Islet precursor cell (in vitro differentiated cells): Measurements from ENCODE around the gene ZSWIM5.
A peak's percentile ranks its signal among the peaks of the same experiment; 100 is the strongest.
"Not testable (repeated sequence)": the region's sequence is repeated elsewhere in the genome, so short reads cannot be mapped to it uniquely, and the experiment has no call there.

Source experiments
- DNase-seq: peaks from one replicate; pipeline ENCODE4 v3.0.0-alpha.2; 2018

Gene ZSWIM5

DNA sequence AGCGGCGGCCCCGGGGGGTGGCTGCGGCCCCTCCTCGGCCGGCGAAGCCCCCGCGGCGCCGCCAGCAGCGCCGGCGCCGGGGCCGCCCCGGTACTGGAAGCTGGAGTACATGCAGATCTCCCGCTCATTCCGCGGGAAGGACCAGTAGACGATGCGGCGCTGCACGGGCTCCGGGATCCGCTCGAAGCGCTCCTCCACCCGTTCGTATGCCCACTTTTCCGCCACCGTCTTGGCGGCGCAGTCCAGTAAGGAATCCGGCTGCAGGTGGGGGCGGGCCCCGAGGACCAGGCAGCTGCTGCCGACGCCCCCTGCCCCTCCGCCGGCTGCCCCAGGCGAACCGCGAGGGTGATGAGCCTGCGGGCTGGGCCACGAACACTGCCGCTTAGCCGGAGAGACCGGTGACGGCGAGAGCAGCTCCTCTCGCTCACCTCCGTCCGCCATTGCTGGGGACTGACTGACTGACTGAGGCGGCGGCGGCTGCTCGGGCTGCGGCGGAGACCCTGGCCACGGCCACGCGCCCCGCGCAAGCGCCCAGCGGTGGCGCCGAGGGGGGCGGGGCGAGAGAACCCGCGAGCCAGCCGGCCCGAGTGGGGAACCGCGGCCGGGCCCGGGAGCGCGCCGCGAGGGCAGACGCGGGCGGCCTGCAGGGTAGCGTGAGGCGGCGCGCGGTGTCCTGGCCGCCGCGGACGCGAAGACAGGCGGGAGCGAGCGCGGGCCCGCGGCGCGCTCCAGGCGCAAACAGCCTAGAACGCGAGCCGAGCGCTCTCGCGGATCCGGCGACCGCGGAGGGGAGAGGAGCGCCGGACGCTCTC lies at the start of gene ZSWIM5:
ZSWIM5 (minus strand) TSS at position 696 of the 812 bp plus-strand sequence; CDS start at position 441, 255 bp downstream.
- DNase-seq: peak; percentile 78

- DNase-seq: no peak
These were observed 48.1 kb upstream of the ZSWIM5 start for GRCh38 chr1:45254490-45254889.

GRCh38 chr1:45250544-45250943 lies 44.1 kb upstream of the ZSWIM5 start:
- DNase-seq: no peak

- not testable (repeated sequence) for DNase-seq
These were observed 41.6 kb upstream of the ZSWIM5 start for GRCh38 chr1:45248004-45248403.

- DNase-seq: no peak
These were observed 40.4 kb upstream of the ZSWIM5 start for GRCh38 chr1:45246760-45247159.

- DNase-seq: not testable (repeated sequence)
These were observed 40.0 kb upstream of the ZSWIM5 start for GRCh38 chr1:45246359-45246758.

GRCh38 chr1:45244660-45245059 lies 38.3 kb upstream of the ZSWIM5 start:
- no peak for DNase-seq

- no peak for DNase-seq
These were observed 37.3 kb upstream of the ZSWIM5 start for GRCh38 chr1:45243476-45244343.

DNA sequence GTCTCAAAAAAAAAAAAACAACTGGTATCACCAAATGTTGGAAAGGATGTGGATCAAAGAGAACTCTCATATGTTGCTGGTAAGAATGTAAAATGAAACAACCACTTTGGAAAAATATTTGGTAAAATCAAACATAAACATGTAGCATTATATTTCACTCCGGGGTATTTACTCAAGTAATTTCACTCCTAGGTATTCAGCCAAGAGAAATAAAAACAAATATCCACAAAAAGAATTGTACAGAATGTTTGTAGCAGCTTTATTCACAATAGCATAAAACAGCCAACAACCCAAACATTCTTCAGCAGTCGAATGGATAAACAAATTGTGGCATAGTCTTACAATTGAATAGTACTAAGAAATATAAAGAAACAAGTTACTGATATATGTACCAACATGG lies 32.4 kb upstream of the ZSWIM5 start:
- DNase-seq: no peak

DNA sequence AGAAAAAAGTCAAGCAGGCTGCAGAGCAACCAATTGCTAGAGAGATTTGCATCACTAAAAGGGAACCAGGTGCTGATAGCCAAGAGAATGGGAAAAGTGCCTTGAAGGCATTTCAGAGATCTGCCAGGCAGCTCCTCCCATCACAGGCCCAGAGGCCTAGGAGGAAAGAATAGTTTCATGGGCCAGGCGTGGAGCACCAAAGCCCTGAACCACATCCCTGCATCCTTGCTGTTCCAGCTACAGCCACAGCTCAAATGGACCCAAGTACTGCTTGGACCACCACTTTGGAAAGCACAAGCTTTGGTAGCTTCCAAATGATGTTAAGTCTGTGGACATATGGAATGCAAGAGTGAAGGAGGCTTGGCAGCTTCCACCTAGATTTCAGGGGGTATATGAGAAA lies 29.7 kb upstream of the ZSWIM5 start:
- no peak for DNase-seq

- DNase-seq: no peak
These were observed 24.1 kb upstream of the ZSWIM5 start for GRCh38 chr1:45230537-45230936.

DNA sequence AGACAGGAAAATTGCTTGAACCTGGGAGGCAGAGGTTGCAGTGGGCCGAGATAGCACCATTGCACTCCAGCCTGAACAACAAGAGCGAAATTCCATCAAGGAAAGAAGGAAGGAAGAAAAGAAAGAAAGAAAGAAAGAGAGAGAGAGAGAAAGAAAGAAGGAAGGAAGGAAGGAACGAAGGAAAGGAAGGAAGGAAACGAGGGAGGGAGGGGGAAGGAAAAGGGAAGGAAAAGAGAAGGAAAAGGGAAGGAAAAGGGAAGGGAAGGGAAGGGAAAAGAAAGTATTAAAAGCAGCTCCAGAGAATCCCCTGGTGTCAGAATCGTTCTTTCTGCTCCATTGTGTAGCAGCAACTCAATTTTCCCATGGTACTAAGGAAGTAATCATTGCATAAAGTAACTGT lies 19.2 kb upstream of the ZSWIM5 start:
- DNase-seq: no peak

- not testable (repeated sequence) for DNase-seq
These were observed 17.3 kb upstream of the ZSWIM5 start for GRCh38 chr1:45223710-45224109.

- no peak for DNase-seq
These were observed 15.3 kb upstream of the ZSWIM5 start for GRCh38 chr1:45221716-45222115.

GRCh38 chr1:45216861-45217260 lies 10.5 kb upstream of the ZSWIM5 start:
- DNase-seq: no peak

- DNase-seq: no peak
These were observed 9.8 kb upstream of the ZSWIM5 start for GRCh38 chr1:45216200-45216541.

DNA sequence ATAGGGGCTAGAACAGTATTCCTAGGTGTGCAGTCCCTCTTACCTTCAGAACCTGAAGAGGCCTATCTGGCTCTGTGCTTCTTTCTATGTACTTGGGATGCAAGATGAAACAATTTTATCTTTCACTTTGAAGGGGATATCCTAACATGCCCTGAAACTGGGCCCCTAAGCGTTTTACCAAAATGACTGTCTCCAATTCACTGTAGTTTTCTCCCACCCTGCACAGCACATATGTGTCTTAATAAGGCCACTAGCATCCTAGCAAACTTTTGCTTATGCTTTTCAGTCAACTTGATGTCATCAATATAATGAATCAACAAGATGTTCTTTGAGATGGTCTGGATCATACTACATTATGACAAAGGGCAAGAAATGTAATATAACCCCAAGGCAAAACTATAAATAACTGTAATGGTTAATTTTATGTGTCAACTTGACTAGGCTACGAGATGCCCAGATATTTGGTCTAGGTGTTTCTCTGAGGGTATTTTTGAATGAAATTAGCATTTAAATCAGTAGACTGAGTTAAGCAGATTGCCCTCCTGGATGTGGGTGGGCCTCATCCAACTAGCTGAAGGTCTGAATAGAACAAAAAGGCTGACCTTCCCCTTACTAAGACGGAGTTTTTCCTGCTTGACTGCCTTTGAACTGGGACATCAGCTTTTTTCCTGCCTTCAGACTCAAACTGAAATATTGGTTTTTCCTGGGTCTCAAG lies 9.2 kb upstream of the ZSWIM5 start:
- no peak for DNase-seq

DNA sequence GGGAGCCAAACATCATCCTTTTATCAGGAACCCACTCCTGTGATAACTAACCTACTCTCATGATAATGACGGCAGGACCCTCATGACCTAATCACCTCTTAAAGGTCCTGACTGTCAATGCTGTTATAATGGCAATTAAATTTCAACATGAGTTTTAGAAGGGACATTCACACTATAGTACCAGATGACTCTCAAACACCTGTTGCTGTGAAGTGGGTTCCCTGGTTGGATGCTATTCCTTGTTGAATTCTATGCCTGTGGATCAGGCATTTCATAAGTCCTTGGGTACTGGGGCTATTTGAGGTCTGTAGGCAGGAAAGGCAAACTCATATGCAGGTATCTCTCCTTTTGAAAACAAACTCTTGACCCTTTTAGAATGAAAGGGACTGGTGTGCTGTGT lies 7.5 kb upstream of the ZSWIM5 start:
- DNase-seq: no peak

DNA sequence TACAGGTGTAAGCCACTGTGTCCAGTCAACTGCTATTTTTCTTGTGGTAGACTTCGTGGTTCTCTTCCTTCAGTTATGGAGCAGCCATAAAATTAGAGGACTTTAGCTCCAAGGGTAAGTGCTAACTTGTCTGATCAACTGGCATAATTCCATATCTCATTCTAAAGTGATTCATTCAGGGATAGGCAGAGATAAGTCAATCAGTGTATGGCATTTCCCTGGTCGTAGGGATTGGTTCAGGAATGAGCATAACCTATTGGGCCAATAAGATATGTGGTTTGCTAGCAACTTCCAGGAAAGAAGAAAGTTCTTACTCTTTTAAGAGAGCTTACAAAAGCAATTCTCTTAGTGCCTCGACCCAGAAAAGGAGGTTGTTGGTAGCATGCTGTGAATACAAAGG lies 4.7 kb upstream of the ZSWIM5 start:
- DNase-seq: no peak

DNA sequence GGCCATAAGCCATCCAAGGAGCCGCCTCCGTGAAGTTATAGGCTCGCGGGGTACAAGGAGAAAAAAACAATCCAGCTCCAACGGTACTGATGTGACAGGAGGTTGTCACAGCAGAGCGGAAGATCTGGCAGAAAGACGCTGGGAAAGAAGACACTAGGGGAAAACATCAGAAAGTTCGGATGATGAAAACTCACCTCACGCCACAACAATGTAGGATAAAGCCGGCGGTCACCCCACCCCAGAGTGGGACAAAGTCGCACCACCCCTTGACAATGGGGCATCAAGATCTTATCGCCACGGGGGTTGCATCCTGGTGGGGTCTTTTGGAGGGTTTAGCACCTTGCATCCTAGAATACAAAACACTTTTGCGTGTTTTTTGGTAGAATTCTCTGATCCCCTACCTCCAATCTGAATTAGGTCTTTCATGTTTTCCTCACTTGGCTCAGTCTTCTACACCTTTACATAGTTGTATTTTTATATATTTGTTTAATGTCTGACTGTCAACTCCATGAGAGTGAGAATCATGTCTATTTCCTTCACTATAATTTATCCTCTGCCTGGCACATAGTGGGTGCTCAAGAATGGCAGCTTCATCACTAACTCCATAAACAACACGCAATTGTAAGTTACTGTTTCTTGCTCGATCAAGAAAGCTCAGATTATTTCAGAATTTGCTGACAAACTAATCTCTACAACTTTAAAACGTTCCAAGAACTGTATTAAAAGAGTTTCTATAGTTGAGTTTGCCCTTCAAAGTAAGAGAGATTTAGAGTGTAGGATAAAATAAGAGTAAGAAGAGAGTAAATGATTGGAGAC lies 611 bp upstream of the ZSWIM5 start:
- no peak for DNase-seq

DNA sequence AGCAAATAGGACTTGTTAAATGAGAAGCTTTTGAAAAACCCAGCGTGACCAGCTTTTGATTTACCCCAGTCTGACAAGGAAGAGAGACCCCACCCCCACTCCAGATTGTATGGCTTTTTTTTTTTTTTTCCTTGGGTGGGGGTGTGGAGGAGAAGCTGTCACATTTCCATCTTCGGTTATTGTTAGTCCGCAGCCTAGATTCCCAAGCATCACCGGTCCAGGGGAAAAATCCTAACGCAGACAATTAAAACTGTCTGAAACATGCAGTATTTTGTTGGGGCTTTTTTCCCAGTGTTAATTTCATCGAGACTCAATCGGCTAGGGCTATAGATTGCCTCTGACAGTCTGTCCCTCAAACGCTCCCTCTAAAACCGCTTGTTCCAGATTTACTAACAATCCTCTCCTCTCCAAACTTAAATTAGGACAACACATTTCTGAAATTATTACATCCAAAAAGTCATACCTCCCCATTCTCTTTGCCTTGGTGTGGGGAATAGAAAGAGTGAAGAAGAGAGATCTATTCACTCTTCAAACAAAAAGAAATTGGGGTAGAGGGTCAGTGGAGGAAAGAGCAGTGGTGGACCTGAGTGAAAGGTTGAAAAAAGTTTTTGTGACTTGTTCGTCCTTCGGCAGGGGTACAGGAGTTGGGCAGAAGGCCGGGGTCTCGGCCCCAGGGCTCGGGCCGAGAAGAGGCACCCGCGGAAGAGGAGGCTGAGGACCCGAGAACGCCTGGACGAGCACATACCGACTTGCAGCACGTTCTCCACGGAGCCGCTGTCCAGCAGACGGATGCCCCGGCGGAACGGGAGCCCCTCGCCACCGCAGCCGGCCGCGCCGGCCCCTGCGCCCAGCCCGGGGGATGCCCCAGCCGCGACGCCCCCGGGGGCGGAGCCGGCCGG lies 1.1 kb downstream of the ZSWIM5 start:
- DNase-seq: peak; percentile 84
